ENCODE data around the gene CASP8AP2.
"Not testable (repeated sequence)": the region's sequence is repeated elsewhere in the genome, so short reads cannot be mapped to it uniquely, and the experiment has no call there.

CASP8AP2 gene

DNA sequence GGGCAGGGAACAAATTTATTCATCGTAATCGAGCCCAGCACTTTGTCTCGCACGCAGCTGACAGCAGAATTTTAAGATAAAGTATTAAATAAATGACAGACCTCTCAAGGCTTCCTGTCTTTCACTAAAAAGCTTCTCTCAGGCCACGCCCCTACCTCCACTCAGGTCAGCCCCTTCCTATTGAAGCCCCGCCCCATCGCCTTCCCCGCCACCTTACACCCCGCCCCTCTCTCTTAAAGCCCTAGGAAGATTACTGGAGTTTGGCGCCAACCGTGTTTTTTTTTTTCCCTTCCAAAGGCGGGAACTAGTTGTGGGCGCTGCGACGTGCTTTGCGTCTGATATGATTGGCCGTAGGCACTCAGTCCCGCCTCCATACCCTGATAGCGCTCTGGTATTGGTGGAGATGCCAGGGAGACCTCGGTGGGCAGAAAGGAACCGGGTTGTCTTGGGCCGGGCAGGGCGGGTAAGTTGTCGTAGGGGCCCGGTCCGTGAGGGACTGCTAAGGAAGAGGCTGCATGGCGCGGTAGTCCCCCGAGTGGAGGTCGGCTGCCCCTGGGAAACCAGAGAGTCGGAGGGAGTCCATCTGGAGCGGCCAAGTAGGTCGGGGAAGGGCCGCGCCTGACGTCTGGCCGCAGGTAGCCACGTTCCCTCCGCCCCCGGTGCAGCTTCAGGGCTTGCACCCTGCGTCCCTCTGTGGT, at the start of gene CASP8AP2:
Gene CASP8AP2 (plus strand): TSS at position 409 of the 698 bp plus-strand sequence.
- DNase-seq, result peak; percentile 99

DNA sequence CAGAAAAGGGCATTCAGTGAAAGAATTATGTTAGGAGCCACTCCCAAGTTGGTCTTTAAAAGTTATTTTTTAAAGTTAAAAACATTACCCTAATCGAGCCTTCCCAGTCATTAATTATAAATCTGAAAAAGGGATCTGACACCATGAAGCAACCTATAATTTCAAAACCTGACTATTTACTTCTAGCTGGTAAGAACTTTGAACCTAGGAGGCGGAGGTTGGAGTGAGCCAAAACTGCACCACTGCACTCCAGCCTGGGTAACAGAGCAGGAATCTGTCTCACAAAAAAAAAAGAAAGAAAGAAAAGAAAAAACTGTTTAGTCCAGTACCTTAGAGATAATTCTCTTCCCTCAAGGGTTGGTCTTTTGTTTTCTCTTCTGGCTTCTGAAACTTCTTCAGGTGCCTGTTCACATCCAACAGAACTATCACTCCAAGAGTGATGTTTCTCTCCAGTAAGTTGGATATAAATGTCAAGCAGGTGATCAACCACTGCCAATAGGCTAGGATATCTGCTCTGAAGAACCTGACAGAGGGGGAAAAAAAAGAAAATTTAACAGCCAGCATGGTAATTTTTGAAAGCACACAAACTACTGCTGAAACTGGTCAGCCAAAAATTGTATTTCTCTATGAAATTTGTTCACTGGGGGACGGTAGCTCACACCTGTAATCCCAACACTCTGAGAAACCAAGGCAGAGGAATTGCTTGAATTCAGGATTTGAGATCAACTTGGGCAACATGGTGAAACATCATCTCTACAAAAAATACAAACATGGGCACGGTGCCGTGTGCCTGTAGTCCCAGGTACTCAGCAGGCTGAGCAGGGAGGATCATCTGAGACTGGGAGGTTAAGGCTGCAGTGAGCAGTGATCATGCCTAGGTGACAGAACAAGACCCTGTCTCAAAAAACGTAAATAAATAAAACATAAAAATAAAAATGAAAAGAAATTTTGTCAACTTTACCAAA, 48.3 kb upstream of the CASP8AP2 start:
- DNase-seq, result no peak

DNA sequence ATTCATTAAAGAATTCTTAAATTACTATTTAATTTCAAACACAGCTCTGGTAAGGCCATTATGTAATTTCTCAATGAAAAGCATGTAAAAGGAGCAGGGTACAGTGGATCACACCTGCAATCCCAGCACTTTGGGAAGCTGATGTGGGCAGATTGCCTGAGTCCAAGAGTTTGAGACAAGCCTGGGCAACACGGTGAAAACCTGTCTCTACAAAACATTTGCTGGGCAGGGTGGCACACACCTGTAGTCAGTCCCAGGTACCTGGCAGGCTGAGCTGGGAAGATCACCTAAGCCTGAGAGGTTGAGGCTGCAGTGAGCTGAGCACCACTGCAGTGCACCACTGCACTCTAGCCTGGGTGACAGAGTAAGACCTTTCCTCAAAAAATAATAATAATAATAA, 47.5 kb upstream of the CASP8AP2 start:
- DNase-seq, result no peak

DNA sequence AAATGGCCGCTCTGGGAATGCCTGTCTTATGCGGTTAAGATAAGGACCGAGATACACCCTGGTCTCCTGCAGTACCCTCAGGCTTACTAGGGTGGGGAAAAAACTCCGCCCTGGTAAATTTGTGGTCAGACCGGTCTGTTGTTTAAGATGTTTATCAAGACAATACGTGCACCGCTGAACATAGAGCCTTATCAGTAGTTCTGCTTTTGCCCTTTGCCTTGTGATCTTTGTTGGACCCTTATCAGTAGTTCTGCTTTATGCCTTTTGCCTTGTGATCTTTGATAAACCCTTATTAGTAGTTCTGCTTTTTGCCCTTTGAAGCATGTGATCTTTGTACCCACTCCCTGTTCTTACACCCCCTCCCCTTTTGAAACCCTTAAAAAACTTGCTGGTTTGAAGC, 46.4 kb upstream of the CASP8AP2 start:
- peak; percentile 91 for DNase-seq

DNA sequence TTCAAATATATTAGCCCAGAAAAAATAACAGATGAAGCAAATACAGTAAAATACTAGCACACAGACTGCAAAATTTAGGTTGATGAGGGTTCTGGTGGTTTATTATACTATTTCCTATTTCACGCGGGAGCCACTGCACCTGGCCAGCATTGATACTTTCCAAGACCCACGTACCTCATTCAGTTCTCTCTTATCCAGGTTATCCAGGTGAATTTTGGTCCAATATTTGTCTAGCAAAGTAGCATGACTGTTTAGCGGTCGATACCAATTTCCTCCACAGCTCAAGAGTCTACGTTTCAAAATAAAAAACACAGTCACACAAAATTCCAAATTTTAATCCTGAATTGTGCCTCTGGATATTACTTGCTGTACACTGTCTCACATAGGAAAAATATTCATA, 44.8 kb upstream of the CASP8AP2 start:
- DNase-seq, result no peak

DNA sequence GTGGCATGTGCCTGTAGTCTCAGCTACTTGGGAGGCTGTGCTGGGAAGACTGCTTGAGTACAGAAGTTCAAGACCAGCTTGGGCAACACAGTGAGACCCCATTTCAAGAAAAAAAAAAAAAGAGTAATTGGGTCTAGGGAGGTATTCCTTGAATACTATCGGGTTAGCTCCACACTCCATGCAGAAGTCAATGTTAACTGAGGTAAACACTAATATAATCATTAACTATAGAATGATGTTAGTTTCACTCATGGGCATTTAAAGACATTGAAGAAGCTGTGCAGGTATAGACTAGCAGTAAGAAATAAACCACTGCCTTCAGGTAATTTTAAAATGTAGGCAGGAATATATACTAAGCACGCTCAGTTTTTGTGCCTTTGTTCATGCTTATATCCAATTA, 42.7 kb upstream of the CASP8AP2 start:
- no peak for DNase-seq

DNA sequence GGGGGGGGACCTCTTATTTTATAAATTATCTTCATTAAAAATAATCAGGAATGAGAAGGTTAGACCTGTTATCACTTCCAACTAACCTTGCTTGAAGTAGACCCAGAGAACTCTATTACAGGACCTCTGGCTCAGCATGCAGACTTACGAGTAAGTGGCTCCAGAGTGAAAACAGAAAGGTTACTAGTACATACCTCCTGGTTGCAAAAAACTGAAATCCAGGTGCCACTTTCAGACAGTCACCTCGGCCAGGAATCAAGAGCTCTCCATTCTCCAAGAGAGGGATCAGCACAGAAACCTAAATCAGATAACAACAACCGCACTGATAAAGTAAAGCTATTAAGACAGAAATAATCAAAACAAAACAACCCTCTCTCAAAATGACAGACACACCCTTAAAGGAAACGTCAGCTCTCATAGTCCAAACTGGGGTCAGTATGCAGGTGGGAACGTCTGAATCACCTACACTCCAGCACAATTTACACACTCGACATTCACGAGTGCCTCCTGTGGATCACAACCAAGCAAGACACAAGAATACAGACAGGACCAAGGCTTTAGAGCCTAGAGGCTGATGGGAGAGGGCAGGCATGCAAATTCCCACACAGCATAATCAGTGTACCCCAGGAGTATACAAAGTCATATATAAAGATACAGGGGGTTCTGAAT, 41.9 kb upstream of the CASP8AP2 start:
- no peak for DNase-seq

DNA sequence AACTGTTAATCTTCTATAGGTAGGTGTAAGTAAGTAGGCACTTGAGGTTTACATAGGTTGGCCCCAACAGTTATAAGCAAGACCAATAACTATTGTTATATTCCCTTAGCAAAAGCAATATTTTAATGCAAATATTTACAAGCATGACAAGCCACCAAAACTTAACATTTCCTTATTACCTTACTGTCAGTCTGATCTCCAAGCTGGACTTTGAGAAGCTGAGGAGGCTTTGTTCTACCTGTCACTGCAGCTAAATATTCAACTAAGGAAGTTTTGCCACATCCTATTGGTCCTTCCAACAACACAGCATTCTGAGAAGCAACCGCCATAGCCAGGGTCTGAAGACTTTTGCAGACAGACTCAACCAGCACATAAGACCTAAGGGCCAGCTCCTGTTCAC, 39.7 kb upstream of the CASP8AP2 start:
- DNase-seq, result no peak

DNA sequence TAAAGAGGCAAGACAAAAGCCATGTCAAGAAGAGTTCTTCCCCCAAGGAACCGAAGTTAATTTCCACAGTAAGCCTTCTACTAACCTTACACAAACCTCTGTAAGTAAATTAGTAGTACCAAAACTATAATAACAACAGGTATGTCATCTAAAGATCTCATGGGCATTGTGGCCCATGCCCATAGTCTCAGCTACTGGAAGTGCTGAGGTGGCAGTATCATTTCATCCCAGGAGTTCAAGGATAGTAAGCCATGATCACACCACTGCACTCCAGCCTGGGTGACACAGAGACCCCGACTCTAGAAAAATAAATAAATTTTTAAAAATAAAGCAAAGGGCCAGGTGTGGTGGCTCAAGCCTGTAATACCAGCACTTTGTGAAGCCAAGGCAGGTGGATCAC, 39.3 kb upstream of the CASP8AP2 start:
- DNase-seq, result no peak

DNA sequence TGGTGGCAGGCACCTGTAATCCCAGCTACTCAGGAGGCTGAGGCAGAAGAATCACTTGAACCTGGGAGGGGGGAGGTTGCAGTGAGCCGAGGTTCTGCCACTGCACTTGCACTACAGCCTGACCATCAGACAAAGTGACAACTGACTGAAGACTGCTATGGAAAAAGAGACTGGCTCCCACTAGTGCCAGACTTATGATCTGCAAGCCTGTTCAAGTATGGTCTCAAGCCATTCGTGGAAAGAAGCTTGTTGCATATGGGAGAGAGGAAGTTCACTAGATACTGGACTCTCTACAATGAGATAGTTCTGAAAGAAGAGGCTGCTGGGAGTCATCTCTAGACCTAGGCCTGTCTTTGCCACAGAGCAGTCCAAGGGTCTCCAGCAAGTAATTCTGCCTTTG, 36.8 kb upstream of the CASP8AP2 start:
- peak; percentile 93 for DNase-seq

DNA sequence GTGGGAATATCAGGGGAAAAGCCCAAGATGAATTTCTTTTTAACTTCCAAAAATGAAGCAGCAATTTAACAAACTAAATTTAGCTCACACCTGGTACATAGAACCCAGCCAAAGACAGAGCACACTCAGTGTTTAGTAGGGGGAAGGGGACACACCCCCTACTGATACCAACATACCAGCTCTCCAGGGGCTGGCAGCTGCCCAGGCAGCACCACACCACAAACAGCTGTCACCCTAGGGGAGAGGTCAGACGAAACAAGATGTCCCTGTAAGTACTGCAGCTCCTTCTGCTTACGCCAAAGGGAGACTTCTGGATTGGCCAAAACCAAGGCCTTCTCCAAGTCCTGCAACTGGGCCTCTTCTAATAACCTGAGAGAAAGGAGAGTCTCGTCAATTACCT, 36.1 kb upstream of the CASP8AP2 start:
- DNase-seq, result no peak

DNA sequence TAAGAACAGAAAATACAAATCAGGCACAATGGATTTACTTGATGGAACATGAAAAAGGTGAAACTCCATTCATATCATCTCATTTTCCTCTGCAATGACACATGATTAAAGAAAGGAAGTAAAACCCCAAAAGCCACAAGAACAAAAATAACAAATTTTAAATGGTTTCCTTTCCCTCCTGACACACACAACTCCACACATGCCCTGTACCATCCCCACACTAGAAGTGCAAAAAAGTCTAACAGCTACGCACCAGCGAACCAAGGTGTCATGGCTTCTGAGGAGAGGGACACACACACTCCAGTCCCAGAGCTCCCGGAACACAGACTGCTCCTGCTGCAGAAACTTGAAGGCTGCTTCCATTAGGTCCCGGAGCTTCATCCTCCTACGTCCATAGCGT, 35.4 kb upstream of the CASP8AP2 start:
- peak; percentile 21 for DNase-seq

DNA sequence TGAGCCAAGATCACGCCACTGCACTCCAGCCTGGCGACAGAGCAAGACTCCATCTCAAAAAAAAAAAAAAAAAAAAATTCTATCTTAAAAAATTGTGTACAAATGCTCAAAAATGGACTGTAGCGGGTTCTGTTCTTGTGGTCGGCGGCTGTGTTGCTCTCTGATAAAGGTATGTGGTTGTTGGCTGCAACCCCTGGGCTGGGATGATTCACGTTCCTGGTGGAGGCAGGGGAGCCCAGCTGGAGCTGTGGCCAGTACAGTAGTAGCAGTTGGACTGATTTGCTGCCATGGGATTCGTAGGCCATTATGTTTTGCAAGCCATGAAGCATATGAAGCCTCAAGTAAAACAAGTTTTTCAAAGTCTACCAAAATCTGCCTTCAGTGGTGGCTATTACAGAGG, 32.4 kb upstream of the CASP8AP2 start:
- DNase-seq, result peak; percentile 96

DNA sequence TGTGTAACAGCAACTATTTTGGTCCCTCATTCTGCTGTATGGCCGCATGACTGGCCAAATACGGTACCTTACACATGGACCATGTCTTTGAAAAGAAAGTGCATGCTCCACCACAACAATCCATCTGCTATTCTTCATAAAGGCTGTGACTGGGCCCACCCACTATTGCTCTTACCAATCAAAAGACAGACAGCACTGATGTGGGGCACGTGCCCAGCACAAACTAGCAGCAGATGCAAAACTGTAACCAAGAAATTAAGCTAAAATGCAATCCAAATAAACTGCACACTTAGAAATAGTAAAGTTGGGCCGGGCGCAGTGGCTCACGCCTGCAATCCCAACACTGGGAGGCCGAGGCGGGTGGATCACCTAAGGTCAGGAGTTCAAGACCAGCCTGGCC, 30.6 kb upstream of the CASP8AP2 start:
- no peak for DNase-seq

DNA sequence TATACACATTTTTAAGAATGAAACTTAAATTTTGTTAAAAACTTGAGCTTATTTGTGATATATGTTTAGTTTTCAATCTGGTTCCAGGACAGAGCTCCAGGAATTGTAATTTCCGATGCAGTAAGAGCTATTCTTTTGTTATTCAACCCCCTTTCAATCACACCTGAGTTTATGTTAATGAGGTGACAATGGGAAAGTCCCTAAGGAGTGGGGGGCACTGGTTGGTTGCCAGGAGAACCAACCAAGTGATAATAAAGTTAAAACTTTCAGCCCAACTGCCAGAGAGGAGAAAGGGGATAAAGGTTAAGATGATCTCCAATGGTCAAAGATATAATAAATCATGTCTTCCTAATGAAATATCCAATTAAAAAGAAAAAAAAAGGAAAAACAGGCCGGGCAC, 29.9 kb upstream of the CASP8AP2 start:
- DNase-seq, result no peak

DNA sequence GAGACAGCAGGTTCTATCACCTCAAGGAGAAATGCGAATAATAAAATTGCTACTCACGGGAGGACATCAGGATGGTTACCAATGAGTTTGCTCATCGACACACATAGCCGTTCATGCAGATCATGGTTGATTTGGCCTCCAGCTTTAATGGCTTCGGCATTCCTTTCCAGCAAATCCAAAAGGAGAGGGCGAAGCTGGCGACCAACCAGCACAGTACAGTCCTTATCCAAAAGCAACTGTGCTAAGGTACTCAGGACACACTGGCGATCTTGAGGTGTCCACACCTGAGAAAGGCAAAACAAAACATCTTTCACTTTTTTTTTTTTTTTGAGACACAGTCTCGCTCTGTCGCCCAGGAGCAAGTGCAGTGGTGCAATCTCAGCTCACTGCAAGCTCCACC, 26.4 kb upstream of the CASP8AP2 start:
- DNase-seq, result no peak

DNA sequence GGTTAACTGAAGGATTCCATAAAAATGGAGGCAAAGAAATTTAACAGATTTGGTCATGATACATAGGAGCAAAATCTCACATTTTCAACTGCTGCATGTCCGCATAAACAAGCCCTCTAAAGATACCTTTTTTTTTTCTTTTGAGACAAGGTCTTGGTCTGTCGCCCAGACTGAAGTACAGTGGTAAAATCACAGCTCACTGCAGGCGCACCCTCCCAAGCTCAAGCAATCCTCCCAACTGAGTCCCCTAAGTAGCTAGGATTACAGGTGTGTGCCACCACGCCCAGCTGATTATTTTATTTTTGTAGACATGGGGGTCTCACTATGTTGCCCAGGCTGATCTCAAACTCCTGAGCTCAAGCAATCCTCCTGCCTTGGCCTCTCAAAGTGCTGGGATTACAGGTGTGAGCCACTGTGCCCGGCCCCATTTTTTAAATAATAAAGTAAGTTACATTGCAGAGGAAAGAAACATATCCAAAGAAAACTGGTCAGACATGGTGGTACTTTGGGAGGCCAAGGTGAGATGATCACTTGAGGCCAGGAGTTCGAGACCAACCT, 23.8 kb upstream of the CASP8AP2 start:
- DNase-seq, result no peak

DNA sequence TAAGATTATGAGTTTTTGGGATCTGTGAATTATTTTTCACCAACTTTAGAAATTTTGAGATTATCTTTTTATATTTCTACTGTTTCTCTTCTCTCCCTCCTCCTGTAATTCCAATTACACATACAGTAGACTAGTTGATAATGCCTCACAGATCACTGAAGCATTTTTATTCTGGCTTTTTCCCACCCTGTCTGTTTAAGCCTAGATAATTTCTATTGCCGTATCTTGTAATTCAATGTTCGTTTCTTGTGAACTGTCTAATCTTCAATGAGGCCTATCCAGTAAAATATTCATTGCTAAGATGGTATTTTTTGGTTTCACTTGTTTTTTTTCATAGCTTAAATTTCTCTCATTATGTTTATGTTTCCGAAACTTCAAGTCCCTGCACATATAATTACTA, 22.1 kb upstream of the CASP8AP2 start:
- peak; percentile 42 for DNase-seq

DNA sequence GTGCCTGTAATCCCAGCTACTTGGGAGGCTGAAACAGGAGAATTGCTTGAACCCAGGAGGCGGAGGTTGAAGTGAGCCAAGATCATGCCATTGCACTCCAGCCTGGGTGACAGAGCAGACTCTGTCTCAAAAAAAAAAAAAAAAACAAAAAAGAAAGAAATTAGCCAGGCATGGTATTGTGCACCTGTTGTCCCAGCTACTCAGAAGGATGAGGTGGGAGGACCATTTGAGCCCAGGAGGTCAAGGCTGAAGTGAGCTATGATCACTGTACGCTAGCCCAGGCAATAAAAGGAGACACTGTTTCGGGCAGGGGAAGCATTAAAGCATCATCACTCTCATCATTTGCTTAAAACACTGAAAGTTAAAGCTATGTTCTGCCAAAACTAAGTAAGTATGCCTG, 16.3 kb upstream of the CASP8AP2 start:
- DNase-seq, result not testable (repeated sequence)

DNA sequence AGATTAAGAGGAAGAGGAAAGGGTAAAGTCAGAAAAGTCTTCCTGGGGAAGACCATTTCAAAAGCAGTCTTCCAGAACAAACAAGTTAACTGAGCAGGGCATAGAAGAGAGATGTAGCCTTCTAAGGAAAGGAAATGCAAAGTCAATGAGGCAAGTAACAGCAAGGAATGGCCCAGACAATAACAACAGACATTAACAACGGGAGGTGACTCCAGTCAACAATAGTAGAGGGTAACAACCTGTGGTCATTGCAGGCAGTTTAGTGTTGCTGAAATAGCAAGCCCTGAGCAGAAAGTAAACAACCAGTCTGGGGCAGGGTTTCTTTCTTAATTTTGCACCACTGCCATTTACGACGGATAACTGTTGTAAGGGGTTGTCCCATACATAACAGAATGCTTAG, 12.2 kb upstream of the CASP8AP2 start:
- DNase-seq, result peak; percentile 50

DNA sequence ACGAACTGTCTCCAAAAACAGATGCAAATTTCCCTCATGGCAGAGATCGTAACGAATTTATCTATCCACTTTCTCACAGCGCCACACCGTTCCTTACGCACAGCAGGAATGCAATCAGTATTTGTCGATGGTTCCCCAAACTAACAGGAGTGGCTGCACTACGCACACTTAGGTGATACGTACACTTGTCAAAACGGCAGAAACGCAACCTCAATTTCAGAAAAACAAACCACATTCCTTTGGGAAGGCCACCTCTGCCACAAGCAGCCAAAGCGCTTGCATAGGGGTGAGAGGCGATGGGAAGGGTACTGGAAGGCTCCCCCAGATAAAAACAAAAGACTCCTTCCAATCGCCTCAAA, 10.7 kb upstream of the CASP8AP2 start:
- peak; percentile 82 for DNase-seq

DNA sequence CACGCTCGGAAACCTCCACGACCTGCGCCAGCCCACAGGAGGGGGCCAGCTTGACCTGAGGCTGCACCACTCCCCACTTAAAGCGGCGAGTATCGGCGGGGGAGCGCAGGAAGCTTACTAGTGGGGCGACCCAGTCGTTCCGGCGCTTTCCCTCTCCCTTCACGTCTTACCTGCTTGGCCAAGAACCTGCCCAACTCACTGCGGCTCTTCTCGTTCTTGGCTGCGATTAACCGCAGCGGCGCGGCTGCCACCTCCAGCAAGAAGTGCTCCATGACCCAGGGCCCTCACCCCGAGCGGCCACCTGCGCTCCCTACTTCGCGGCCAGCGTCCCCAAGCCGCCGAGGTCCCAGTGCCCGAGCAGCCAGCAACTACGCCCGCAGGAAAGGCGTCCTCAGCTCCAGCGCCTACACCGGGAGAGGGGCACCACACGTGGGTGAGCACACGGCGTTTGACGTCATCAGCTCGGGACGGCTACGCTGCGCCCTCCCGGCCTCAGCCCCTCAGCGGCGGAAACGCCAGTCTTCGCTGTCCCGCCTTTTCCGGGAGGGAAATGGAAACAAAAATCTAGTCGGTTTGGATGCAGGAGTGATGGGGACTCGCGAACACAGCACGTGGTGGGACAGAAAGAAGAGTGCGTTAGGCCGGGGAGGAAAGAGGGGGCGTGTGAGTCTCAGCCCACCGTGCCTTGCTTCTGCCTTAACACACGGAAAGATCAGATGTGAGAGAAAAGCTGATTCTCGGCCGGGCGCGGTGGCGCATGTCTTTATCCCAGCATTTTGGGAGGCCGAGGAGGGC, 10.1 kb upstream of the CASP8AP2 start, which contains the start of gene MDN1:
Gene MDN1 (minus strand): TSS at position 459 of the 795 bp plus-strand sequence. CDS start 187 bp downstream, at position 272.
- DNase-seq, result peak; percentile 99

All from OCI-M1 (cell line).